B cell (primary cell): ENCODE measurements around the gene ANKMY2. TPM values are rescaled to one million over a fixed set of nuclear protein-coding genes. Genes with fewer than 3 reads are reported as not detected.

Experiments
- ATAC-seq: fragments of 200-7000 bp; cut with Tn5 transposase; one replicate; pipeline ENCODE4 v1.10.0; 2021; ENCODE audit warnings: low read depth, mild to moderate bottlenecking, moderate number of reproducible peaks, moderate library complexity
- CTCF ChIA-PET: fragments of 350-600 bp; sonication (Branson Sonifier 250); formaldehyde crosslinking; loops from one replicate; lab custom pipeline; 2021; ENCODE audit warnings: antibody characterized with exemption, inconsistent platforms; lab: Charles Lee
- POLR2A ChIA-PET: fragments of 350-600 bp; sonication (Branson Sonifier 250); formaldehyde crosslinking; loops from one replicate; lab custom pipeline; 2021; ENCODE audit warnings: antibody characterized with exemption; lab: Charles Lee
- DNase-seq: peaks from one replicate; pipeline ENCODE4 v3.0.0; 2013
- H2AFZ ChIP-seq: 2 replicates; pipeline ENCODE4 v1.6.1; 2012; ENCODE audit warnings: mild to moderate bottlenecking, low read depth, low read length; ENCODE audit not compliant: insufficient read depth, poor library complexity, severe bottlenecking
- H3K27ac ChIP-seq, 2 donors: 1 replicate in 1 of 2; 2 replicates in 1 of 2; pipeline ENCODE4 v1.5.1; 2012 to 2013; ENCODE audit warnings: low read length in 2 of 2, mild to moderate bottlenecking in 2 of 2, moderate library complexity in 1 of 2
- H3K27me3 ChIP-seq, 4 experiments: fragments of 200-600 bp in 1 of 4; sonication (generic) in 1 of 4; replicated peaks in 1 of 4; 1 replicate in 2 of 4; 2 replicates in 2 of 4; pipeline versions ENCODE4 v1.6.1 to v1.7.0; 2013 to 2016; ENCODE audit warnings: low read length in 3 of 4, mild to moderate bottlenecking in 2 of 4, mixed read lengths in 1 of 4, moderate library complexity in 1 of 4; ENCODE audit not compliant: insufficient read depth in 4 of 4, control insufficient read depth in 3 of 4; ENCODE audit errors: control extremely low read depth in 1 of 4
- H3K36me3 ChIP-seq, 2 experiments: replicated peaks in 1 of 2; 1 replicate in 1 of 2; 2 replicates in 1 of 2; pipeline versions ENCODE4 v1.6.1 to v1.7.1; 2013; ENCODE audit warnings: low read length in 1 of 2; ENCODE audit not compliant: insufficient read depth in 2 of 2, control insufficient read depth in 1 of 2; ENCODE audit errors: control extremely low read depth in 1 of 2, extremely low read depth in 1 of 2
- H3K4me1 ChIP-seq, 2 donors: fragments of 200-600 bp in 1 of 2; sonication (generic) in 1 of 2; 1 replicate in 1 of 2; 2 replicates in 1 of 2; pipeline versions ENCODE4 v1.5.1 to v1.6.1; 2013 to 2017; ENCODE audit warnings: low read length in 2 of 2; ENCODE audit not compliant: control insufficient read depth in 2 of 2, insufficient read depth in 2 of 2
- H3K4me2 ChIP-seq: replicated peaks from 2 replicates; pipeline ENCODE3; 2012; ENCODE audit warnings: mild to moderate bottlenecking, low read depth, low read length; ENCODE audit not compliant: poor library complexity, severe bottlenecking
- H3K4me3 ChIP-seq, 5 experiments: fragments of 200-600 bp in 1 of 5; sonication (generic) in 1 of 5; 1 replicate in 3 of 5; 2 replicates in 2 of 5; pipeline versions ENCODE4 v1.5.1 to v1.7.0; 2011 to 2016; ENCODE audit warnings: low read length in 4 of 5, mild to moderate bottlenecking in 4 of 5, low read depth in 2 of 5, control low read depth in 1 of 5, moderate library complexity in 1 of 5; ENCODE audit not compliant: insufficient read depth in 1 of 5; ENCODE audit errors: control extremely low read depth in 1 of 5, extremely low read depth in 1 of 5
- H3K79me2 ChIP-seq: fragments of 200-600 bp; sonication (generic); one replicate; pipeline ENCODE4 v1.6.0; 2016; ENCODE audit warnings: low read length; ENCODE audit not compliant: control insufficient read depth, insufficient read depth
- H3K9ac ChIP-seq: fragments of 200-600 bp; sonication (generic); 2 replicates; pipeline ENCODE4 v1.6.1; 2017; ENCODE audit warnings: mild to moderate bottlenecking, low read length, moderate library complexity
- H3K9me3 ChIP-seq, 3 donors: one replicate each; pipeline versions ENCODE4 v1.6.1 to v1.7.1; 2013; ENCODE audit warnings: low read length in 2 of 3; ENCODE audit not compliant: control insufficient read depth in 2 of 3, insufficient read depth in 1 of 3; ENCODE audit errors: control extremely low read depth in 1 of 3
- H4K20me1 ChIP-seq: 2 replicates; pipeline ENCODE4 v1.6.0; 2012; ENCODE audit warnings: mild to moderate bottlenecking, low read length; ENCODE audit not compliant: insufficient read depth, control insufficient read depth, poor library complexity, severe bottlenecking
- H3K27ac Mint-ChIP-seq: one replicate; pipeline ENCODE4 v1.8.0; 2021; ENCODE audit warnings: mixed read lengths
- H3K27me3 Mint-ChIP-seq: one replicate; pipeline ENCODE4 v1.8.0; 2021; ENCODE audit warnings: mixed read lengths
- H3K4me1 Mint-ChIP-seq: one replicate; pipeline ENCODE4 v1.8.0; 2021; ENCODE audit warnings: mixed read lengths
- H3K4me3 Mint-ChIP-seq: one replicate; pipeline ENCODE4 v1.8.0; 2021; ENCODE audit warnings: mixed read lengths
- H3K9me3 Mint-ChIP-seq: one replicate; pipeline ENCODE4 v1.8.0; 2022; ENCODE audit warnings: mixed read lengths; ENCODE audit not compliant: insufficient read depth
- CTCF ChIP-seq: fragments of 200-600 bp; IDR thresholded peaks from one replicate; pipeline ENCODE4 v1.8.0; 2022; ENCODE audit warnings: antibody characterized with exemption, mild to moderate bottlenecking
- EZH2 ChIP-seq: IDR thresholded peaks from 2 replicates; pipeline ENCODE4 v1.6.1; 2012; ENCODE audit warnings: borderline replicate concordance, low read depth, mild to moderate bottlenecking, moderate library complexity, low read length; ENCODE audit not compliant: insufficient read depth, poor library complexity, severe bottlenecking
- WGBS: methylation state at CpG from one replicate; pipeline ENCODE4 v1.1.5; 2013; ENCODE audit warnings: missing lambda C conversion rate; ENCODE audit not compliant: insufficient coverage; 5-methylcytosine and 5-hydroxymethylcytosine counted together
- intact Hi-C: fragments of 100-400 bp; cut with micrococcal nuclease; formaldehyde crosslinking; loops from one replicate; pipeline ENCODE4 v1.10.0; 2022
- polyA plus RNA-seq: library from polyadenylated mRNA; depleted of rRNA; stranded (reverse); fragments of >200 nt; gene quantifications from 2 replicates; pipeline ENCODE4 v1.2.3, GENCODE V29; 2012
- total RNA-seq, 2 donors: library from RNA; stranded (reverse); fragments of 120-200 nt in 1 of 2; gene quantifications; 1 replicate in 1 of 2; 2 replicates in 1 of 2; pipeline versions ENCODE4 v1.2.3 to v1.2.4, GENCODE V29; 2013 to 2022

The ANKMY2 gene
- total and polyA plus RNA-seq, 2 donors (not counting 1 experiment from before 2014, with no cell fraction given), result 7.6 to 17.8 TPM

DNA sequence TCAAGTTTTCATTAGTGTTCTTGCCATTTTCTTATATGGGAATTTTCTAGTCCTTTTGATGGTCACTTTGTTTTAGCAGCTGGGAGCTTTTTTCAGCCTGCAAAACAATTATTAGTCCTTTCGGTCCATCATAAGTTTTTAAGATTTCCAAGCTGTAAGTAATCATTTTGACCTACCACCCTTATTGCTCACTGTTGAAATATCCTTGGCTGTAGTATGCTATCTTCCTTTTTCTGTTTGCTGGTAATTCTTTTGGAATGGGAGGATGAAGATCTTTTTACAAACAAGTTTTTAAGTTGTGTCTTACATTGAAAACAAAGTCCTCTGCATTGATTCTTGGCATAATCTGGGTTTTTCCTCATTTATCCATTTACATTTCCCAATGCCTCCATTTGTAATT is 24.5 kb upstream of the ANKMY2 start:
- ATAC-seq, result no peak
- no peak for DNase-seq
- Histone ChIP-seq H3K4me3 (no peak overlapping the region), H2AFZ (no peak overlapping the region), H3K4me2 (no peak overlapping the region), H3K79me2 (peaks cover 18% of the 10 kb centered on the region), H3K9me3 (no peaks in the 10 kb centered on the region), H4K20me1 (peaks cover 19% of the 10 kb centered on the region), H3K4me1 (no peaks in the 10 kb centered on the region), H3K36me3 (peaks cover 7 to 26% of the 10 kb centered on the region in 2 experiments), H3K9ac (no peak overlapping the region), H3K27ac (no peak overlapping the region), H3K27me3 (no peaks in the 10 kb centered on the region)
- intact Hi-C loops, result no loop called here
- Mint-ChIP-seq H3K4me1 (peaks cover 2% of the 10 kb centered on the region), H3K4me3 (no peak overlapping the region), H3K27ac (no peak overlapping the region), H3K9me3 (no peaks in the 10 kb centered on the region), H3K27me3 (no peaks in the 10 kb centered on the region)
- POLR2A ChIA-PET, result no interaction called here
- TF ChIP-seq EZH2 (no peak), CTCF (no peak)
- no CpG with 5 or more reads among the region's 1 CpG for WGBS
- CTCF ChIA-PET, result no interaction called here

GRCh38 chr7:16669581-16669980 is 24.0 kb upstream of the ANKMY2 start:
- H3K9ac ChIP-seq, result no peak overlapping the region
- TF ChIP-seq EZH2, result no peak
- no peak for TF ChIP-seq CTCF
- peaks cover 19% of the 10 kb centered on the region for H3K79me2 ChIP-seq
- ChIA-PET CTCF (no interaction called here), POLR2A (no interaction called here)
- no peaks in the 10 kb centered on the region for H3K9me3 ChIP-seq
- no peak overlapping the region for H3K4me3 ChIP-seq
- Mint-ChIP-seq H3K4me1 (peaks cover 2% of the 10 kb centered on the region), H3K27me3 (no peaks in the 10 kb centered on the region), H3K27ac (no peak overlapping the region), H3K9me3 (no peaks in the 10 kb centered on the region), H3K4me3 (no peak overlapping the region)
- intact Hi-C loops, result no loop called here
- no peak overlapping the region for H2AFZ ChIP-seq
- no CpG with 5 or more reads among the region's 2 CpGs for WGBS
- DNase-seq (no peak), ATAC-seq (no peak)
- peaks cover 7 to 23% of the 10 kb centered on the region in 2 experiments for H3K36me3 ChIP-seq
- H3K27ac ChIP-seq, result no peak overlapping the region
- H4K20me1 ChIP-seq, result peaks cover 19% of the 10 kb centered on the region
- no peak overlapping the region for H3K4me2 ChIP-seq
- no peaks in the 10 kb centered on the region for H3K4me1 ChIP-seq
- no peaks in the 10 kb centered on the region for H3K27me3 ChIP-seq
